DOHH2 (cell line): ENCODE results near the gene TBL2.

ENCODE experiments used
- H3F3A ChIP-seq: fragments of 200-600 bp; sonication (generic), shearing (Covaris generic); 2 replicates; pipeline ENCODE4 v1.6.0; 2016; ENCODE audit warnings: antibody characterized with exemption, mild to moderate bottlenecking; ENCODE audit not compliant: control insufficient read depth, insufficient read depth
- H3K27ac ChIP-seq: fragments of 200-600 bp; sonication (generic); 2 replicates; pipeline ENCODE4 v1.5.1; 2014; ENCODE audit warnings: low read depth, mild to moderate bottlenecking, low read length, moderate library complexity
- H3K27me3 ChIP-seq: fragments of 200-600 bp; sonication (generic); 2 replicates; pipeline ENCODE4 v1.6.1; 2014; ENCODE audit warnings: mild to moderate bottlenecking, low read length, mixed read lengths; ENCODE audit not compliant: control insufficient read depth
- H3K36me3 ChIP-seq: fragments of 200-600 bp; sonication (generic); 2 replicates; pipeline ENCODE4 v1.6.1; 2014; ENCODE audit warnings: mild to moderate bottlenecking, low read length, moderate library complexity, mixed read lengths; ENCODE audit not compliant: control insufficient read depth
- H3K4me1 ChIP-seq: fragments of 200-600 bp; sonication (generic); 2 replicates; pipeline ENCODE4 v1.6.1; 2014; ENCODE audit warnings: mild to moderate bottlenecking, low read length, mixed read lengths; ENCODE audit not compliant: control insufficient read depth
- H3K4me2 ChIP-seq: fragments of 200-600 bp; sonication (generic); 2 replicates; pipeline ENCODE4 v1.6.0; 2014; ENCODE audit warnings: mild to moderate bottlenecking, low read length, moderate library complexity
- H3K4me3 ChIP-seq: fragments of 200-600 bp; sonication (generic); 2 replicates; pipeline ENCODE4 v1.5.1; 2014; ENCODE audit warnings: mild to moderate bottlenecking, low read length, mixed read lengths
- H3K79me2 ChIP-seq: fragments of 200-600 bp; sonication (generic); 2 replicates; pipeline ENCODE4 v1.6.1; 2014; ENCODE audit warnings: mild to moderate bottlenecking, low read length, mixed read lengths; ENCODE audit not compliant: control insufficient read depth
- H3K9me2 ChIP-seq: fragments of 200-600 bp; sonication (generic); replicated peaks from 2 replicates; pipeline ENCODE4 v1.6.1; 2014; ENCODE audit warnings: mild to moderate bottlenecking, low read length, mixed read lengths; ENCODE audit not compliant: control insufficient read depth
- H3K9me3 ChIP-seq: fragments of 200-600 bp; sonication (generic); 2 replicates; pipeline ENCODE4 v1.6.1; 2014; ENCODE audit warnings: antibody characterized with exemption, low read length, mixed read lengths; ENCODE audit not compliant: control insufficient read depth, insufficient read depth
- H4K20me1 ChIP-seq: fragments of 200-600 bp; sonication (generic); 2 replicates; pipeline ENCODE4 v1.6.0; 2014; ENCODE audit warnings: low read depth, mild to moderate bottlenecking, antibody characterized with exemption, low read length, moderate library complexity; ENCODE audit not compliant: control insufficient read depth, insufficient read depth
- CTCF ChIP-seq: fragments of 200-600 bp; sonication (generic); IDR thresholded peaks from one replicate; pipeline ENCODE4 v1.5.1; 2014; ENCODE audit warnings: antibody characterized with exemption, mild to moderate bottlenecking, low read depth, low read length; ENCODE audit not compliant: poor library complexity, severe bottlenecking
- EZH2phosphoT487 ChIP-seq: fragments of 200-600 bp; sonication (generic); IDR thresholded peaks from 2 replicates; pipeline ENCODE4 v1.6.1; 2017; ENCODE audit warnings: borderline replicate concordance, mild to moderate bottlenecking, antibody characterized with exemption, low read length, moderate library complexity, mixed read lengths

TBL2 gene

GRCh38 chr7:73624669-73625001, 46.3 kb upstream of the TBL2 start:
- Histone ChIP-seq H3K27me3 (peaks cover 27% of the 10 kb centered on the region), H3K27ac (no peak overlapping the region), H3K36me3 (no peaks in the 10 kb centered on the region), H4K20me1 (no peaks in the 10 kb centered on the region), H3F3A (no peaks in the 10 kb centered on the region), H3K9me2 (no peaks in the 10 kb centered on the region), H3K4me3 (no peak overlapping the region), H3K4me2 (no peak overlapping the region), H3K9me3 (no peaks in the 10 kb centered on the region), H3K79me2 (no peaks in the 10 kb centered on the region), H3K4me1 (no peaks in the 10 kb centered on the region)
- TF ChIP-seq CTCF, result no peak
- TF ChIP-seq EZH2phosphoT487, result no peak

- Histone ChIP-seq H3K36me3 (no peaks in the 10 kb centered on the region), H3K27me3 (peaks cover 27% of the 10 kb centered on the region), H3F3A (no peaks in the 10 kb centered on the region), H3K9me3 (no peaks in the 10 kb centered on the region), H3K9me2 (no peaks in the 10 kb centered on the region), H4K20me1 (no peaks in the 10 kb centered on the region), H3K4me2 (no peak within 1 kb of the TSS), H3K27ac (no peak within 1 kb of the TSS), H3K4me3 (no peak within 1 kb of the TSS), H3K4me1 (no peaks in the 10 kb centered on the region), H3K79me2 (no peaks in the 10 kb centered on the region)
- TF ChIP-seq EZH2phosphoT487, result no peak
- no peak for TF ChIP-seq CTCF
Observed at GRCh38 chr7:73623798-73624668, 45.7 kb upstream of the TBL2 start, which contains the start of gene MLXIPL. MLXIPL (minus strand) TSS chr7:73624522; CDS start chr7:73624492, 30 bp downstream.

- H3K36me3 ChIP-seq, result no peaks in the 10 kb centered on the region
- no peaks in the 10 kb centered on the region for H3F3A ChIP-seq
- H3K4me3 ChIP-seq, result no peak overlapping the region
- H3K27me3 ChIP-seq, result peaks cover 21% of the 10 kb centered on the region
- no peak overlapping the region for H3K4me2 ChIP-seq
- no peaks in the 10 kb centered on the region for H3K4me1 ChIP-seq
- H3K79me2 ChIP-seq, result no peaks in the 10 kb centered on the region
- H3K27ac ChIP-seq, result no peak overlapping the region
- no peak for TF ChIP-seq CTCF
- TF ChIP-seq EZH2phosphoT487, result no peak
- no peaks in the 10 kb centered on the region for H3K9me3 ChIP-seq
- H3K9me2 ChIP-seq, result no peaks in the 10 kb centered on the region
- no peaks in the 10 kb centered on the region for H4K20me1 ChIP-seq
Observed at GRCh38 chr7:73622909-73623797, 44.8 kb upstream of the TBL2 start.
